ENCODE measurements around the gene SYT12. TPM values are rescaled to one million over a fixed set of nuclear protein-coding genes. Genes with fewer than 3 reads are reported as not detected.

Gene SYT12
- total RNA-seq, 1 experiment from 2014 or later, result 1.9 TPM

DNA sequence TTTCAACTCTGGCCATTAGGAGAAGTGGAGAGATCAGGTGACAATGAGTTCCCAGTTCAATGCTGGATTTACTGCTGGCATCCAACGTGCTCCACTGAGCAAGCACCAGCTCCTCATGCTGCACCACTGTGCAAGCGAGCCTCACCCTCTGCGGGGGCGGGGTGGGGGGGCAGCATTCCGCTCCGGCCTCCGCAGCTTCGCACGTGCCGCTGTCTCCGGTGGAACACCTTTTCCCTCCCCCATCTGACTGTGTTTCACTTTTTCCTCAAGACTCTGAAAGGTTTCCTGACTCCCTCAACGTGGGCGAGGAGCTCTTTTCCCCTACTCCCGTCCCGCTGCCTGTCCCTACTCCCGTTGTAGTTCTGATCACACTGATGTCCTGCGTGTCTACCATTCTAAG is 32.9 kb downstream of the SYT12 start:
- Histone ChIP-seq H3K27me3 (ENCODE audit: insufficient read depth, low read length) (no peaks in the 10 kb centered on the region), H3K4me1 (ENCODE audit: insufficient read depth, low read length) (no peaks in the 10 kb centered on the region; the same call in 1 of the 2 replicates), H3T11ph (ENCODE audit: low read length) (no peak overlapping the region), H2AK5ac (ENCODE audit: insufficient read length, low read length) (no peak overlapping the region), H3K18ac (ENCODE audit: insufficient read length, low read depth, low read length) (no peak overlapping the region), H2BK15ac (ENCODE audit: low read depth, low read length) (no peak overlapping the region), H2BK20ac (ENCODE audit: low read depth, low read length, poor library complexity, severe bottlenecking) (no peak overlapping the region), H2BK120ac (ENCODE audit: low read depth, low read length, poor library complexity, severe bottlenecking) (no peak overlapping the region), H3K56ac (ENCODE audit: insufficient read length, low read depth, low read length) (no peak overlapping the region), H3K9ac (ENCODE audit: extremely low read depth, insufficient read length, low read length) (no peak overlapping the region), H3K23ac (ENCODE audit: insufficient read length, low read depth, low read length) (no peak overlapping the region), H3K9me3 (ENCODE audit: control insufficient read depth, low read depth, low read length) (no peaks in the 10 kb centered on the region), H3K4ac (ENCODE audit: low read depth, low read length) (no peak overlapping the region), H4K20me1 (ENCODE audit: control insufficient read depth, insufficient read depth, insufficient read length) (peaks cover 3% of the 10 kb centered on the region), H4K8ac (replicated peaks; ENCODE audit: insufficient read length, low read depth, low read length) (no peak overlapping the region), H4K5ac (ENCODE audit: insufficient read length, low read depth, low read length) (no peak overlapping the region), H2BK12ac (ENCODE audit: insufficient read length, low read depth, low read length) (no peak overlapping the region), H3K4me2 (ENCODE audit: insufficient read depth, insufficient read length, low read length) (peak overlapping the region; percentile 44), H3K23me2 (ENCODE audit: insufficient read length, low read depth, low read length, poor library complexity, severe bottlenecking) (peaks cover 4% of the 10 kb centered on the region), H3K27ac (ENCODE audit: insufficient read length, low read depth, low read length) (no peak overlapping the region), H3K79me1 (ENCODE audit: insufficient read depth, low read depth, low read length, poor library complexity, severe bottlenecking) (no peaks in the 10 kb centered on the region), H2AFZ (ENCODE audit: low read length) (no peak overlapping the region), H3K14ac (ENCODE audit: insufficient read depth, low read length) (no peak overlapping the region), H3K79me2 (ENCODE audit: insufficient read depth, low read length) (no peaks in the 10 kb centered on the region), H4K91ac (ENCODE audit: insufficient read length, low read depth, low read length) (no peak overlapping the region), H2BK5ac (ENCODE audit: insufficient read length, low read length) (no peak overlapping the region)
- no peaks in the 10 kb centered on the region; the same call in none of the 2 replicates for H3K27me3 Mint-ChIP-seq (ENCODE audit: low read depth)
- H3K4me3 Mint-ChIP-seq, result peak overlapping the region; percentile 73 to 80
- no peak for TF ChIP-seq CTCF (conservative IDR thresholded peaks at IDR 0.05)
- DNase-seq, result no peak
- WGBS (ENCODE audit: extremely low coverage, insufficient read length, low lambda C conversion rate), result no CpG with 5 or more reads among the region's 17 CpGs
- no peaks in the 10 kb centered on the region for H3K9me3 Mint-ChIP-seq
- H3K27ac Mint-ChIP-seq, result no peak overlapping the region; a peak in 1 of 7 replicates
- H3K4me1 Mint-ChIP-seq, result peaks cover 20 to 43% of the 10 kb centered on the region in 2 experiments
- no peaks in the 10 kb centered on the region for H3K36me3 Mint-ChIP-seq (ENCODE audit: insufficient read depth in 1 of 3, low read depth in 3 of 3)
